Measurements from ENCODE around the gene SOX6.

DNA sequence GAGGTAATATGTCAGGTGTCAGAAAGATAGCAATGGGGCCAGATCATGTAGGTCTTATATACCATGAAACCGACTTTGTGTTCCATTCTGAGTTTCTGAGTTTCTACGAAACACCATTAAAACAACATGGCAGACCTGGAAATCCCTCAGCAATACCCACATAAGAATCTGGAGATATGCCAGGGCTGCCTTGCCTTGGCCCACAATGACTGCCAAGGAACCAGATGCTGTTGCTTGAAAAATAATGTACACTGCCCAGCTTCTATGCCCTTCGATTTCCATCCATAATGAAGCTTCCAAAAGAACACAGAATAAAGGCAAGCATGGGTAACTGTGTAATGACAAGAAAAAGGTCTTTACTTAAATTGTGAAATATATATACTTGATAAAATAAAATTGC is 277.4 kb downstream of the SOX6 start:
- TF ChIP-seq, protein P1, sequence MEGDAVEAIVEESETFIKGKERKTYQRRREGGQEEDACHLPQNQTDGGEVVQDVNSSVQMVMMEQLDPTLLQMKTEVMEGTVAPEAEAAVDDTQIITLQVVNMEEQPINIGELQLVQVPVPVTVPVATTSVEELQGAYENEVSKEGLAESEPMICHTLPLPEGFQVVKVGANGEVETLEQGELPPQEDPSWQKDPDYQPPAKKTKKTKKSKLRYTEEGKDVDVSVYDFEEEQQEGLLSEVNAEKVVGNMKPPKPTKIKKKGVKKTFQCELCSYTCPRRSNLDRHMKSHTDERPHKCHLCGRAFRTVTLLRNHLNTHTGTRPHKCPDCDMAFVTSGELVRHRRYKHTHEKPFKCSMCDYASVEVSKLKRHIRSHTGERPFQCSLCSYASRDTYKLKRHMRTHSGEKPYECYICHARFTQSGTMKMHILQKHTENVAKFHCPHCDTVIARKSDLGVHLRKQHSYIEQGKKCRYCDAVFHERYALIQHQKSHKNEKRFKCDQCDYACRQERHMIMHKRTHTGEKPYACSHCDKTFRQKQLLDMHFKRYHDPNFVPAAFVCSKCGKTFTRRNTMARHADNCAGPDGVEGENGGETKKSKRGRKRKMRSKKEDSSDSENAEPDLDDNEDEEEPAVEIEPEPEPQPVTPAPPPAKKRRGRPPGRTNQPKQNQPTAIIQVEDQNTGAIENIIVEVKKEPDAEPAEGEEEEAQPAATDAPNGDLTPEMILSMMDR (conservative IDR thresholded peaks at IDR 0.05 in 1 of 2, IDR thresholded peaks at IDR 0.05 in 1 of 2; ENCODE audit: extremely low read depth in 1 of 2, insufficient read depth in 1 of 2, low read depth in 1 of 2, low read length in 2 of 2): no peak
- no peak for TF ChIP-seq EZH2 (IDR thresholded peaks at IDR 0.05; ENCODE audit: borderline replicate concordance, low read length)

Data from mammary epithelial cell (primary cell).